Activated naive CD4-positive, alpha-beta T cell treated with anti-CD3 and anti-CD28 coated beads, Interleukin-2, amount 50 U/mL, for 16 hours (primary cell): ENCODE data around the gene ADAT3.

Experiments
- DNase-seq: peaks from one replicate; pipeline ENCODE4 v3.0.0-alpha.2; 2020

ADAT3 gene

DNA sequence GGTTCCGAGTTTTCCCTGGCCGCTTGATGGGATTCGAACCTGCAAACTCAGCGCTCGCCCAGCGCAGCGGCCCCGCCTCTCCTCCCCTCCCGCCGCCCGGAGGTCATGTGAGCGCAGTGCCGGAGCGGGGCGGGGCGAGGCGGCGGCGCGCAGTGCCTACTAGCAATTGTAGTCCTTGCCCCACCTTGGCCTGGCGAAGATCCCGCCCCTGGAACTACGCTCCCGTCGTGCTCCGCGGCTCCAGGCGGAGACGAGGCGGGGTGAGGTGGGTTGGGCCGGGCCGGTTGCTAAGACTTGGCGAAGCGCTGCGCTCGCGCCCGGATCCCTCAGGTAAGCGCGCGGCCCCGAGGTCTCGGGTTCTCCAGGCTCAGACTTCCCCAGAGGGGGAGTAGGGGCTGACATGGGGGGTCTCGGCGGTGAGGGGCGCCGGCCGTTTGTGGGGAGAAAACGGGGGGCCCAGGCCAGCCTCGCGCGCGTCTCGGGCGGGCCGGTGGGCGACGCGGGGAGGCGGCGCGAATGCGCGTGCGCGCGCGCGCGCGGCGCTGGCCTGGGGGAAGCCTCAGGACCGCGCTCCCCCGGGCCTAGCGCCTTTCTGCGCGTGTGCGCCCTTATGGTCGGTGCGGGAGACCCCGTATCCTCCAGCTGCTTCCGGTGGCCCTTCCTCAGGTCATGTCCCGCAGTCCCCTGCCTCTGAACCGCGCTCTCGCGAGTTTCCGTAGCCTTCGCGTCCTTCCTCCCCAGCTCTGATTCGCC, at the start of gene ADAT3, which contains the start of gene SCAMP4:
ADAT3 (plus strand) TSS at position 290 of the 753 bp plus-strand sequence. CDS start 6,649 bp downstream, outside the sequence.
SCAMP4 (plus strand) TSS at position 290 of the 753 bp plus-strand sequence. CDS start 9,621 bp downstream, outside the sequence.
- DNase-seq = peak; percentile 99

DNA sequence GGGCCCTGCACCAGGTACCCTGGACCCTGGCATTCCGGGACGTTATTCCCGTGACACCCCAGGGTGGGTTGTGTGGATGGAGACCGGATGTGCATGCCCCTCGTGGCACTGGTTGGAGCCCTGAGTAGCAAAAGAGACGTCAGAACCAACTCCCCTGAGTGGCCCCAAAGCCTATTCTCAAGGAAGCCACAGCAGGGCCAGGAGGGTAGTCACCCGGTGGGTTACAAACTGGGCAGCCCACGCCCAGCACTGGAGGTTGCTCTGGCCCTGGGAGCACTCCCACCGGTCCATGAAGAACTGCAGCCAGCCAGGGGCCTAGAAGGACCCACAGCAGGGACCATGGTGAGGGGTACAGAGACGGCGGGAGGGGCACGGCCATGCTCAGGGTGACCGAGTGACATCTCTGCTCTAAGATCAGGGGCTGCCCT, 49.4 kb upstream of the ADAT3 start:
- peak; percentile 36 for DNase-seq

DNA sequence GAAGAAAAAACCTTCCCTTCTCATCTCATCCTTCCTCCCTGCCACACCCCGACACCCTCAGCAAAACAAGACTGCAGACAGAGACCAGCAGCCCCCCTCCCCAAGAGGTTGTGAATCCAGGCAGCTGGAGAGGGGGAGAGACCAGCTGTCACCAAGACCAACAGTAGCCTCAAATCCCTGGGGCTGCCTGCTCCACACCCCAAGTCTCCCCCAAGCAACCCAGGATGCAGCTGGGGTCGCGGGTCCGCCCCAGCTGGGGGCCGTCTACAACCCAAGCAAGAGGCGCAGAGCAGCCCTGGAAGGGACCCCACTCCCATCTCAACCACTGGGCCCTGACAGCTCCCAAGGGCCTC, 48.9 kb upstream of the ADAT3 start:
- DNase-seq = no peak

DNA sequence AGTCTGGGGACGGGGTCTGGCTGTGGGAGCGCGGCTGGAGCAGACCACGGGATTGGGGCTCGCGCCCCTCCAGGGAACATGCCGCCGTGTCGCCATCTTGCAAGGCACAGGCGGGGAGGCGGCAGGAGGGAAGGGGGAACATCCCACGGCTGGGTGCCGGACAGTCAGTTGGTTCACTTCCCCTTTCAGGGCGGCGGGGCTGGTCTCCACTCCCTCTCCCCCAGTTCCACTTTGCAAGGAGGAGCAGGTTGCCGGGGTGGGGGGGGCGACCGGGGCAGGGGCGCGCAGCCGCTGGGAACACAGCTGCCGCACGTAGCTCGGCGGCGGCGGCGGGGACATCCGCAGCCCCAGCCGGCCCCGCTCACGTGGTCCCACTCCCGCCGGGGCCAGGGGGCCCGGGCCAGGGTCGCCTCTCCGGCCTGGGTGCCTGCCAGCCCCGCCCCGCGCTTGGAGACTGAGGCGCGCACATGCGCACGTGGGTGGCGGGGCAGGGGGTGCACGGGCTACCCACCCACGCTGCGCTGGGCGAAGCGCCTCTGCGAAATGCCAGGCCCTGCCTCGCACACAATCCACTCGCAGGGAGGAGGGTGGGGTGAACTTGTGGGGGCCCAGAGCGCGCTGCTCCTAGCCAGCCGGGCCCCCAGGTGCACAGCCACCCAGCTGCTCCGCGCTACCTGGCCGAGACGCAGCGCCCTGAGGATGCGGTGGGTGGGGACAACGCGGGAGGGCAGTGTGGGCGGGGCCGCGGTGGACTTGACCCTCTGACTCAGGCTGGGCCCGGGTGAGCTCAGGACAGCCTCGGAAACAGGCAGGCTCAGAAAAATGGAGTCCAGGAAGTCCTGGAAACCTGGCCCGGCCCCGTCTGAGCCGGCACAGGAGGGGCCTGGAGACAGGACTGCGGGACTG, 48.2 kb upstream of the ADAT3 start:
- DNase-seq = peak; percentile 57

DNA sequence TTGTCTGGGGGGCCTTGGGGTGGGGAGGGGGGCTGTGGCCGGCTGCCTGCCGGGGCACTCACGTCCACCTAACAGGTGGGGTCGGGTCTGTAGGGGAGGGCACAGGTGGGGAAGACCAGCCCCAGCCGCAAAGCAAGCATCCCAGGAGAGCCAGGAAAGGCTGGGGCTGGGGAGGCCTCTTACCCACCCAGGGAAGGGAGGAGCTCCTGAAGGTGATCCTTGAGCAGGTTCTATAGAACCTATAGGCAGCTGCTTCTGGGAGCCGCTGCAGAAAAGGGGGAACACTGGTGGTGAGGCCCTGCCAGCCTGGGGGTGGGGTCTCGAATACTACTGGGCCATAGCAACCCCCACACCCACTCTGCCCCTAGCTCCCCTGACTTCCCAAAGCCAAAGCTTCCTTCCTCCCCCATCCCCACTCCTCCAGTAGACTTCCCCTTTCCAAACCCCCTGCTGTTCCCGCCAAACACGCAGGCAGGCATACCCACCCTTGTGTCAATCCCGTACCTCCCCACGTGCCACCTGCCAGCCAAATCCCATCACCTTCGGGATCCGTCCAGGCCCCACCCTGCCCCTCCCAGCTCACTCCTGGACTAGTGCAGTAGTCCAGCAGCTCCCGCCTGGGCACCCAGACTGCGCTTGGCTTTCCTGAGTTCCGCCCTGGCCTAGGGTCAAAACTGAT, 47.4 kb upstream of the ADAT3 start:
- DNase-seq = no peak

DNA sequence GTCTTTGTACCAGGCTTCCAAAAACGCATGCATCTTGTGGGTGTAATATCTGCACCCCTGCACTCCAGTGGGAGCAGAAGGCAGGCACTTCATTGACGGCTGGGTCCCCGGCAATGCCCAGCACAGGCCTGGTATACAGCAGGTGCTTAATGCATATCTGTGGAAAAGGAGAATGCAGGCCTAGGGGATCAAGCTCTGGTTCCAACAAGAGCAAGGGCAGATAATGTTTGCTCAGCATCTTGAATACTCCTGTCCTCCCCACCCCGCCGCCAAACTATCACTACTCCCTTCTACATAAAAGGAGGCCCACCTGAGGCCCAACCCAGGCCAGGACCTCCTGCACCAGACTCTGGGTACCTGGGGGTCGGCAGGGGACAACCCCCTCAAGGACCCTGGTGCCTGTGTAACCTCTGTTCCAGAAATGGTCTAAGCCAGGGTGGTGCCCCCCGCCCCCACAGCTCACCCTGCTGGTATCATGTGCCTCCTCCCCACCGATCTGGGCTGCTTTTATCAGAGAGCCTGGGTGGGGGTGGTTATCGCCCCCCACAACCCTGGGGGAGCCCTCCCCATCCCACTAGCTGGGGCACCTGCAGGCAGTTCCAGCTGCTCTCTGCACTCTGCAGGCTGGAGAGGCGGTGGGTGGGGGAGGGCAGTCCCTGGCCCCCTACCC, 46.7 kb upstream of the ADAT3 start:
- no peak for DNase-seq

DNA sequence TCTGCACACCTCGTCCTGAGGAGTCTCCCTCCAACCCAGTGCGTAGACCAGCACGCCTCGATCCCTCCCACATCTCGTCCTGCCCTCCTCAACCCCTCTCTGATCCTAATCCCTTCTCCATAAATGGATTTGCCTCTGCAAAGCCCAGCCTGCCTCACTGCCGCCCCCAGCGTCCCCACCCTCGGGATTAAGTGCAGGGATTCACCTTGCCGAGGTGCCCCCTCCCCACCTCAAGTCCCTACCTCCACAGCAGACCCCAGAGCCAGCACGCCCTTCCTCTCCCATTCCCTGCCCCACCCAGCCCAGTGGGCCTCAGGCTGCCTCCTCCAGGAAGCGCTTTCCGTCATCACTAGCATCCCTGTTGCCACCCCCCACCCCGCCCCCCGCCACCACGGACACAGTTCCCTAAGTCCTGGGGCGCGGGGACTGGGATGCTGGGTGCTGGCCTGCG, 45.8 kb upstream of the ADAT3 start:
- DNase-seq = no peak

DNA sequence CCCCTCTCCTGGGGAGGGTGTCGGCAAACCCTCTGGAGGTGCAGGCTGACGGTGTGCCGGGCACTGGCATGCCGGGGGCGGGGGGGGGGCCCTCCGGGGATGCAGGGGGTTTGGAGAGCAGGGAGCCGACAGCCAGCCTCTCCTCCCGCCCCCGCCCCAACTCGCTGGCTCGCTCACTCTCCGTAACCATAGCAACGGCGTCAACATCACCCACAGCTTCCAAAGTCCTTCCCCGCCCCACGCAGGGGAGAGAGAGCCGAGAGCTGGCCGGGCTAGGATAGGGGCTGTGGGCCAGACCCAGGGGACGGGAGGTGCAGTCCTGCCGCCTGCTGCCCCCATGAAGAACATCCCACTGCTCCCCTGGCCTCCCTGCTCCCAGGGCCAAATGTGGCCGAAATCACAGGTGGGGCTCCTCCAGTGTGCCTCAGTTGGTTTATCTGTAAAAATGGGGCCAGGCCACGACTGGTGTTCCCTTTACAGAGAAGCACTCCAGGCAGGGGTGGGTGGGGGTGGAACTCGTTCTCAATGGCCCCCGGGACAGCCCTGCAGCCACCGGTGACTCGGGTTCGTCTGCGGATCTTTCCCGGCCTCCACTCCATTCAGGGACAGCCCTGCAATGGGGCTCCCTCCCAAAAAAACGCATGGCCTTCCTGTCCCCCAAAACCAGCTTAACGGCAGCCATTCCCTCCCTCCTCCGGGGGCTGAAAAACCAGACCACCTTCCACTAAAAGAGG, 45.0 kb upstream of the ADAT3 start:
- peak; percentile 53 for DNase-seq

DNA sequence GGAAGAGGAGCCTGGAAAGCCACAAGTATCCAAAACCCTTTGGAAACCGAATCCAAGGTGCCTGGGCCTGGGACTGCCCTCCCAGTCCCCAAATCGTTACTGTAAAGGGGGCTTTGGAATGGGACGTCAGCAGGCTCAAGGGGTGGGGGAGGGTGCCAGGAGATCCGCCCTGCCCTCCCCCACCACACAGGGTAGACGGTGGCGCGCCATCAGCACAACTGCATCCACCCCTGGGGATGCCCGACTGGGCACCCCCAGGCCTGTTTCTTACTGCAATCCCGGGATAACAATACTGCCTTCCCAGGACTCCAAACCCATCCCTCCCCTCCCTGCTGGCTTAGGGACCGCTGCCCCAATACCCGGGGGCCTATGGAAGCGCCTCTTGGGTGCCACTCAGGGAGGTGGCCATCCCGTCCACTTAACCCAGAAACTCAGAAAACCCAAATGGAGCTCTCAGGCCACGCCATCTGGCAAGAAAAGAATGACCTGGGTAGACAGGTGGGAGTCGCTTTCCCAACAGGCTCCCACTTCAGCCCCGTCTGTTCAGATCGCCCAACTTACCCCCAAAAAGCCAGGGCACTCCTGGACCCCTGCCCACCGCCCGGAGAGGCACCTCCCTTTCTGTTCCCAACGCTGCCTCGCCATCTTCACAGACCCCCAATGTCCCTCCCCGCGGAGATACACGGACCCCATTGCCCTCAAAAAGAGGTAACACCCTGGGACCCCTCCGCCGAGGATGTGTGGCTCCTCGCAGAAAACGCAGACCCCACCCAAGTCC, 44.2 kb upstream of the ADAT3 start:
- DNase-seq = no peak

DNA sequence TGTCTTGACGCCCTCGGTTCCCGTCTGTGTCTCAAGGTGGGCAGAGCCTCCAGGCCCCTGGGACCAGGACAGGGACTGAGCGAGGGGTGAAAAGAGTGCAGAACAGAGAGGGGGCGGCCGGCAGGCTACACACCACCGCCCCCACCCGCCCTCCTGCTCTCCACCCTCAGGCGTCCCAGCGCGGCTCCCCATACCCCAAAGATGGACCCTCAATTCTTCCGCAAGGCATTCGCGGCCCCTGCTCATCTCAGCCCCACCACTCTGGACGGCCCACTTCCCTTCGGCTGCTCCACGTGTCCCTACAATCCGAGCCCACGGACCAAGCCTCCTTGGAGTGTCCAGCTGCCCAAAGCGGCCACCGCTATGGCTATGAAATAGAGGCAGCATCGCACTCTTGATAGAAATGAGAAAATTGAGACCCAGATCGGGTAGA, 43.6 kb upstream of the ADAT3 start:
- no peak for DNase-seq

DNA sequence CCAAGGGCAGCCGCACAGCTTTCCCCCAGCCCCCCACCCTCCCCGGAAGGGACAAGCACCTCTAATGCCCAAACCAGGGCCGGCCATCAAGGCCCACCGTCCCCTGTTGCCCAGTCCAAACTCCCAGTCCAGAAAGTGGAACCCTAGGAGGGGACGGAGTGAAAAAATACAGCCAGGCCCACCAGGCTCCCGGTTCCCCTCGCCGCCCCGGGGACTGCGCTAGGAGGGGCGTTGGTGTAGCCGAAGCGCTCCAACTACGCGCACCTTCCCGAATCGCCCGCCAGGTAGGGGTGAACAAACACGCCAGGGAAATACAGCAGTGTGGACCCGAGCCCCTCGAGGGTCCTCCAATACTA, 43.2 kb upstream of the ADAT3 start:
- DNase-seq = no peak

DNA sequence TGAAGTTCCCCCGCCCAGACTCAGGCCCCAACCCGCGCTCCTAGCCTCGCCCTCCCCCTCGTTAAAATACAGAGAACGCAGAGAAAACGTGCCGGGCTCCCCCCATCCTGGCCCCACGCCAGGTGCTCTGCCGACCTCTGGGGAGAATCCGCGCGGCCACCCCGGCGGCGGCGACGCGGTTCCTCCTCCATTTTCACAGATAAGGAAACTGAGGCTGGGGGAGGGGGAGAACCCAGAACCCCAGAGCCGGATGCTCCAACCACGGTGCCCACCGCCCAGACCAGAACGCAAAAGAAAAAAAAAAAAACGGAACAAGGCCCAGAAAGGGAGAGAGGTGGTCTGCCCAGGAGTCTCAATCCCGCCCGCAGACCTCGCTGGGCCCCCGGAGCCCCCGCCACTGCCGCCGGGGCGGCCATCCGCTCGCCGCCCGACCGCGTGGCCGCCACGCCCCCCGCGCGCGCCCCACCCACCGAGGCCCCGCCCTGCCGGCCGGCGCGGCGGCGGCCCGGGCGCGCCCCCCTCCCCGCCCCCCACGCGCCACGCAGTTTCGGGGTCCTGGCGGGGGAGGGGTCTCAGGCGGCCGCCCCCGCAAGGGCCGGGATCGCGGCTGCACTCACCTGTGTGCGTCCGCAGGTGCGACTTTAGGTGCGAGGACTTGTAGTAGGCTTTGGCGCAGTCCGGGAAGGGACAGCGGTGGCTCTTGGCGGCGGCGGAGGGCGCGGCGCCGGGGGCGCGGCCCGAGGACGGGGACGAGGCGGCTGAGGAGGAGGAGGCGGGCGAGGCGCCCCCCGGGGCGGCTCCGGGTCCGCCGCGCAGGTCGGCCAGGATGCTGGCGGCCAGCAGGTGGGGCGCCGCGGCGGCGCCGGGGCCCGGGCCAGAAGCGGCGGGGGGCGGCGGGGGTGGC, 42.5 kb upstream of the ADAT3 start:
- DNase-seq = peak; percentile 68

DNA sequence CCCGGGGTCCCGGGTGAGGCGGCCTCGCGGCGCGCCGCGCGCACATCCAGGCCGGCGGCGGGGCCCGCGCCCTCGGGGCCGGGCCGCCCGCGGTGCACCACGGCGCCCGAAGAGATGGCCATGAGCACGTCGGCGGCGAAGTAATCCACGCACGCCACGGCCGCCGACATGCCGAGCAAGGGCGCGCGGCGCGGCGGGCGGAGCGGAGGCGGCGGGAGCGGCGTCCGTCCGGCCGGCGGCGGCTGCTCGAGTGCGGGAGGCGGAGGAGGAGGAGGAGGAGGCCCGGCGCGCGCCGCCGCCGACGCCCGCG, 41.9 kb upstream of the ADAT3 start, which contains the start of gene KLF16:
KLF16 (minus strand) TSS at position 252 of the 310 bp plus-strand sequence; CDS start at position 170, 82 bp downstream.
- DNase-seq = no peak

DNA sequence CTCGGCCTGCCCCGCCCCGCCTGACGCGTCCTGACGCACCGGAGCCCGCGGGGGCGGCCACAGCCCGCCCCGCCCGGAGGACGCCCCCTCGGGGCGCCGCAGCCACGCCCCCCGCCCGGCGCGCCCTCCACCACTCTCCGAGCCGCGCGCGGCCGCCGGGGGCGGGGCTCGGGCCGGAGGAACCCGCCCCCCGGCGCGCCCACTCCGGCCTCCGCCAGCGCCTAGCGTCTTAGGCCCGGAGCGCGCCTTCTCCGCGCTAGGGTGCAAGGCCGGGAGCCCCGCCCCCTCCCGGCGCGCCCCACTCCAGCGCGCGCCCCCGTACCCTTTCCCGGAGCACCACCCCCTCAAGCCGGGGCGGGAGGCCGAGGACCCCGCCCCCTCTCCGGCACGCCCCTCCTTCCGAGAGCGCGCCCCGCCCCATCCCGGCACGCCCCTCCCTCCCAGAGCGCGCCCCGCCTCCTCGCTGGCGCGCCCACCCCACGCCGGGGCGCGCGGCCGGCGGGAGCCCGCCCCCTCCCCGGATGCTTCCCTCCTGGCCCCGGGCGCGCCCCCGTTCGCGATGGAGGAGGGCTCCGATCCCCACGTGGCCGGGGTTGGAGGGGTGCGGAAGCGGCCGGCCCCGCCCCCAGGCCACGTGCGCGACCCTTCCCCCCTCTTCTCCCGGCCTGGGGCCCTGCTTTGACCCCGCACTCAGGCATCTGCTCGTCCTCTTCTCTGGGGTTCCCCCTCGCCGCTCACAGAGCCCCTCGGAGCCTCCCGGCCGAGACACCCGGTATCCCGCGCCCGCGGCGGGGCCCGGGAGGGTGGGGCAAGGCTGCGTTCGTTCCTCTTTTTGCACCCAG, 41.3 kb upstream of the ADAT3 start:
- peak; percentile 96 for DNase-seq

DNA sequence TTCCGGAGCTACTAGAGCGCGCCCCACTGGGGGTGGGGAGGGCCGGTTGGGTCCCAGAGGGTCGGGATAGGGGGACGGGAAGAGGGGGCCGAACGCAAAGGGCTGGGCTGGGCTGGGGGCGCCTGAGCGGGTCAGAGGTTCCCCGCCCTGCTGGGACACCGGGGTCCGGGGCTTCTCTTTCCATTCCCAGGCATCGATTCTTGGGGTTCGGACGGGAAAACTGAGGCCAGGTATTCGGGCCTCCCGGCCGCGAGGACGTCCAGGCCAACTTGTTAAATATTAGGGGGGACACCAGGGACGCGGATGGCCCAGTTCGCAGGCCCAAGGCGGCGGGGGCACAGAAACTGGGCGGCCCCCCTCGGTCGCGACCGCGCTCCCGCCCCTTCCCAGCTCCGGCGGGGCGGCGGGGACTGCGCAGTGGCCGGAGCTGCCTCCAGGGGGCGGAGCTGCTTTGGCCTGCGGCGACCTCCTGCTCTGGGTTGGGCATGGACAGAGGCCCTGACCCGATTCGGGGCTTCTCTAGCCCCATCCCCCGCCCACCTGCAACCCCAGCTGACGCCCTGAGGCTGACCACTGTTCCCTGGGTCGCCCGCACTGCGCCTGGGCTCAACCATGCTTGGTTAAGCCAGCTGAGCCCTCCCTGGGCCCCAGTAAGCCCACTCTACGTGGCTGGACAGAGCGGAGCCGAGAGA, 40.6 kb upstream of the ADAT3 start:
- peak; percentile 65 for DNase-seq

DNA sequence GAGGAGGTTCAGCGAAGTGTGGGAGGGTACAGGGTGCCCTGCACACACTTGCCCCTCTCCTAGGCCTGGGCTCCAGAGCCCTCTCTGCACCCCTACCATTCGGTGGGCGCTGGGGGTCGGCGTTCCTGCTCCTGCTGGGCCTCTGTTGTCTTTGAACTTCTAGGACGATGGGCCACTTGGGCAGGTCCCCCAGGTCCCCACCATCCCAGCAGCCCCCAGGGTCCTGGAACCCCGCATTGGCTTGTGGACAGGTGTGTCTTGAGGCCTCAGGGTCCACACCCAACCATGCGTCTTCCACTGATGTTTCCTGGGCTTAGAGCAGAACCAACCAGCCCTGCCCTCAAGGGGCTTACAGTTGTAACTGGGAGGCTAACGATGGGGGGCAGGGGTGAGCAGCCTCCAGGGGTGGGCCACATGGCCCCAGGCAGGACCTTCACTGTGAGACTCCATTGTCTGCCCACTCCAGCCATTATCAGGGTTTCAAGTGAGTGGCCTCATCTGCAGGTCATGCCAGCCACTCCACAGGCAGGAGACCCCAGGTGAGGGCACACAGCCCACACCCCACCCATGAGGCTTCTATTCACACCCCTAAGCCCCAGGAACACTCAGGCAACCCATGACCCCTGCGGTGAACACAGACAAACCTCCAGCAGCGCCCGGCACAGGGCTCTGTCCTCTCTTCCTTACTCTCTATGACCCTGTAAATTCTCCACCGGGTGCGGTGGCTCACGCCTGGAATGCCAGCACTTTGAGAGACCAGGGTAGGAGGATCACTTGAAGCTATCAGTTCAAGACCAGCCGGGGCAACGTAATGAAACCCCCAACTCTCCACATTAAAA, 39.8 kb upstream of the ADAT3 start:
- no peak for DNase-seq

DNA sequence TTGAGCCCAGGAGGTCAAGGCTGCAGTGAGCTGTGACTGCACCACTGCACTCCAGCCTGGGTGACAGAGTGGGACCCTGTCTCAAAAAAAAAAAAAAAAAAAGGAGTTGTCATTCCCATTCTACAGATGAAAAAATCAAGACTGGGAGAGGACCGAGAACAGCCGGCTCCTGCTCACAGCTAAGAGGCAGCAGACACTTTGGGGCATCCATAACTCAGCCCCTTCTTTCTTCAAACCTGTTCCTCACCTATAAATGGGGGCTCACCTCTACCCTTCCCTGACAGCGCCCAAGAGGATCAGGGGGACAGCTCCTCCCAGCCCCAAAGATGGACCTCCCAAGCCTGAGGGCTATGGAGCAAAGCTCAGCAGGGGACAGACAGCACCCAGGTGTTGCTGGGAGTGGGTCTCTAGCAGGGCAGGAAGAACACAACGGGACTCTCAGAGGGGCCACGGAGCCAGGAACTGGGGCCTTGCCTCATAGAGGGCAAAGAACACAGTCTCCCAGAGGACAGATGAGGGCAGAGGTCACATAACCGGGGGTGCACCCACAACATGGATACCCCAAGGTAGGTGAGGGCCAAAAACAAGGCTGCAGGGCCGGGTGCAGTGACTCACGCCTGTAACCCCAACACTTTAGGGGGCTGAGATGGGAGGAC, 38.4 kb upstream of the ADAT3 start:
- no peak for DNase-seq
